Measurements from ENCODE around the gene CARM1.
"Not testable (repeated sequence)": the region's sequence is repeated elsewhere in the genome, so short reads cannot be mapped to it uniquely, and the experiment has no call there.

The CARM1 gene

GRCh38 chr19:10876459-10877240 lies 5.3 kb downstream of the CARM1 start:
- H3K27ac ChIP-seq (ENCODE audit: low read length) = no peak overlapping the region
- no CpG with 5 or more reads among the region's 10 CpGs for WGBS (ENCODE audit: insufficient coverage, insufficient read length)

DNA sequence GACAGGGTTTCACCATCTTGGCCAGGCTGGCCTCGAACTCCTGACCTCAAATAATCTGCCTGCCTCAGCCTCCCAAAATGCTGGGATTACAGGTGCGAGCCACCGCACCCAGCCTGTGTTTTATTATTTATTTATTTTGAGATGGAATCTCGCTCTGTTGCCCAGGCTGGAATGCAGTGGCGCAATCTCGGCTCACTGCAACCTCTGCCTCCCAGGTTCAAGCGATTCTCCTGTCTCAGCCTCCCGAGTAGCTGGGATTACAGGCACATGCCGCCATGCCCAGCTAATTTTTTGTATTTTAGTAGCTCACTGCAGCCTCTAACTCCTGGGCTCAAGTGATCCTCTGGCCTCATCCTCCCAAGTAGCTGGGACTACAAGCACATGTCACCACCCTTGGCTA lies 6.3 kb downstream of the CARM1 start:
- DNase-seq (ENCODE audit: low read depth, low spot score); H3K4me1 ChIP-seq (ENCODE audit: control insufficient read depth, insufficient read depth, low read length); H3K9me3 ChIP-seq (ENCODE audit: control insufficient read depth, insufficient read depth, low read length); H3K27me3 ChIP-seq (ENCODE audit: control insufficient read depth, insufficient read depth, low read length); H3K27ac ChIP-seq (ENCODE audit: low read length); H3K4me3 ChIP-seq (ENCODE audit: low read length); H3K36me3 ChIP-seq (ENCODE audit: control insufficient read depth, insufficient read depth, low read length): not testable (repeated sequence)
- WGBS (ENCODE audit: insufficient coverage, insufficient read length) = no CpG with 5 or more reads among the region's 9 CpGs

More at GRCh38 chr19:10876459-10877240, 5.3 kb downstream of the CARM1 start:
- Histone ChIP-seq H3K36me3 (ENCODE audit: control insufficient read depth, insufficient read depth, low read length) (no peaks in the 10 kb centered on the region), H3K4me1 (ENCODE audit: control insufficient read depth, insufficient read depth, low read length) (peaks cover 7% of the 10 kb centered on the region; the same call in 1 of the 2 replicates), H3K27me3 (ENCODE audit: control insufficient read depth, insufficient read depth, low read length) (no peaks in the 10 kb centered on the region), H3K4me3 (ENCODE audit: low read length) (no peak overlapping the region), H3K9me3 (ENCODE audit: control insufficient read depth, insufficient read depth, low read length) (no peaks in the 10 kb centered on the region)
- DNase-seq (ENCODE audit: low read depth, low spot score) = no peak

DNA sequence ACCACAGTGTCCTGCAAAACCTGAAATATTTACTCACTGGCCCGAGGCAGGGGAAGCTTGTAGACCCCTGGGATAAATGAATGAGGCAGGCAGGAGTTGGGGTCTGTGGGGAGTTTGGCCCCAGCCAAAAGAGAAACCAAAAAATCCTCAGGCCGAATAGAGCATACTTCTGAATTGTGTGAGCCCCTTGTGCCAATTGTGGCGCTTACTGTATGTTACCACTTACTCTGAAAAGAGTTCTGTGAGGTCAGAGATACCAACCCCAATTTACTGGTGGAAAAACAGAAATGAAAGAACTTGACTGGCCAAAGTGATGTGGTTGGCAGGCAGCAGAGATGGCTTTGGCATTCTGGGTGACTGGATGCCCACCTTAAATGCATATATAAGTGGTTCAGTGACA lies 6.9 kb downstream of the CARM1 start:
- WGBS (ENCODE audit: insufficient coverage, insufficient read length) = no CpG with 5 or more reads among the region's 3 CpGs

DNA sequence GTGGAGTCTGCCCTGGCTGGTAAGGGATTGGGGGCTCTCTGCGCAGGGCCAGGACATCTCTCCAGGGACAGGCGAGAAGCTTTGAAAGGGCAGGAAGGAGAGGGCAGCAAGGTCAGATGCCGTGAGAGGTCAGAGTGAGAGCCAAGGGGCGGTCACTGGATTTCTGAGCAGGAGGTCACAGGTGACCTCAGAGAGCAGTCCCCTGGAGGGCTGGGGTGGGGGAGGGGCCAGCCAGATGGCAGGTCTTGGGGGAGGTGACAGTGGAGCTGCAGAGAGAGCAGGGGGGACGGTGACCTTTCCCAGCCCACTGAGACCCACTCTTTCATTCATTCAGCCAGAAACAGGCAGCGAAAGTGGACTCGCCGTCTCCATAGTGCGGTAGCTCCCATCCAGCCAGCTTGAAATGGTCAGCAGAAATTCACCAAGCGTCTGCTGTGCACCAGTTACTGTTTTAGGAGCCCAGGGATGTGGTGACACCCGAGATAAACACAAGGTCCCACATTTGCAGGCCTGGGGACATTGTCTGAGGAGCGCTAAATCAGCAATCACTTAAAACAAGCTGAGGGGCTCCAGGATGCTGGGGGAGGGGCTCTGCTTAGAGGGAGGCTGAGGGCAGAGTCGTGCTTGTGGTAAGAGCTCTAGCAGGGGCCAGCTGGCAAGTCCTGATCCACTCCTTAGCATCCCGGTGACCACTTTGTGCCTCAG lies 10.2 kb downstream of the CARM1 start:
- H3K27ac ChIP-seq (ENCODE audit: low read length) = no peak overlapping the region
- peaks cover 9% of the 10 kb centered on the region; the same call in 1 of the 2 replicates for H3K4me1 ChIP-seq (ENCODE audit: control insufficient read depth, insufficient read depth, low read length)
- DNase-seq (ENCODE audit: low read depth, low spot score) = no peak
- no peak overlapping the region for H3K4me3 ChIP-seq (ENCODE audit: low read length)
- H3K27me3 ChIP-seq (ENCODE audit: control insufficient read depth, insufficient read depth, low read length) = no peaks in the 10 kb centered on the region
- WGBS (ENCODE audit: insufficient coverage, insufficient read length) = no CpG with 5 or more reads among the region's 14 CpGs
- no peaks in the 10 kb centered on the region for H3K9me3 ChIP-seq (ENCODE audit: control insufficient read depth, insufficient read depth, low read length)
- H3K36me3 ChIP-seq (ENCODE audit: control insufficient read depth, insufficient read depth, low read length) = no peaks in the 10 kb centered on the region

More for the DNA sequence above, 6.9 kb downstream of the CARM1 start:
- Histone ChIP-seq H3K27ac (ENCODE audit: low read length) (no peak overlapping the region), H3K4me1 (ENCODE audit: control insufficient read depth, insufficient read depth, low read length) (peaks cover 9% of the 10 kb centered on the region; the same call in 1 of the 2 replicates), H3K36me3 (ENCODE audit: control insufficient read depth, insufficient read depth, low read length) (no peaks in the 10 kb centered on the region), H3K27me3 (ENCODE audit: control insufficient read depth, insufficient read depth, low read length) (no peaks in the 10 kb centered on the region), H3K9me3 (ENCODE audit: control insufficient read depth, insufficient read depth, low read length) (no peaks in the 10 kb centered on the region), H3K4me3 (ENCODE audit: low read length) (no peak overlapping the region)
- no peak for DNase-seq (ENCODE audit: low read depth, low spot score)

DNA sequence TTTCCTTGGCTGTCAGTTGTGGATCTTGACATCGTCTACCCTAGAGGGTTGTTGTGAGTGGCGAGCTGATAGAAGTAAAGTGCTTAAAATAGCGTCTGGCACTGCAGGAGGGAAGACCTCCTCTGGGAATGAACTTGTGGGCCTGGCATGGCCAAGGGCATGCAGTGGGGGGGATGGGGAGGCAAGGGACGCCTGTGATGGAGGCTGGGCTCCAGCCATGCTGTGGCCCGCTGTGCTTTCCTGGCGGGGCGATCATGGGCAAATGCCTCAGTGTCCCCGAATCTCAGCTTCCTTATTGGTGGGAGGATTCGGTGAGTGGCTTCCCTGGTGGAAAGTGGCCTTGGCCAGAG lies 10.7 kb downstream of the CARM1 start:
- WGBS (ENCODE audit: insufficient coverage, insufficient read length) = no CpG with 5 or more reads among the region's 9 CpGs
- Histone ChIP-seq H3K27me3 (ENCODE audit: control insufficient read depth, insufficient read depth, low read length) (no peaks in the 10 kb centered on the region), H3K36me3 (ENCODE audit: control insufficient read depth, insufficient read depth, low read length) (no peaks in the 10 kb centered on the region), H3K4me1 (ENCODE audit: control insufficient read depth, insufficient read depth, low read length) (peaks cover 9% of the 10 kb centered on the region; the same call in 1 of the 2 replicates), H3K27ac (ENCODE audit: low read length) (no peak overlapping the region), H3K9me3 (ENCODE audit: control insufficient read depth, insufficient read depth, low read length) (no peaks in the 10 kb centered on the region), H3K4me3 (ENCODE audit: low read length) (no peak overlapping the region)
- DNase-seq (ENCODE audit: low read depth, low spot score) = no peak

DNA sequence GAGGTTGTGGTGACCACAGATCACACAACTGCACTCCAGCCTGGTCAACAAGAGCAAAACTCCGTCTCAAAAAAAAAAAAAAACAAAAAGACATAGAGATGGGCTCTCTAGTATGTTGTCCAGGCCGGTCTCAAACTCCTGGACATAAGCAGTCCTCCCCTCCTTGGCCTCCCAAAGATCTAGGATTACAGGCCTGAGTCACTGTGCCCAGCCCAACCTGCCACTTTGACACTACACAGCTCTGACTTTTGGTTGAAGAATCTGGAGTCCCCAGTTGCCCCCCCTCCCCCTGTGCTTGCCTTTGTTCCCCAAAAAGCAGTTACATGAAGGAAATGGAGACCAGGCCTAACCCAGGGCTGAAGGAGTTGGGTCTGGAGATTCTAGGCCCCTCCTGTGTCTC lies 12.9 kb downstream of the CARM1 start:
- WGBS (ENCODE audit: insufficient coverage, insufficient read length) = no CpG with 5 or more reads among the region's 2 CpGs
- Histone ChIP-seq H3K27ac (ENCODE audit: low read length) (no peak overlapping the region), H3K36me3 (ENCODE audit: control insufficient read depth, insufficient read depth, low read length) (no peaks in the 10 kb centered on the region)

GRCh38 chr19:10885201-10886169 lies 14.1 kb downstream of the CARM1 start:
- no peak overlapping the region for H3K4me3 ChIP-seq (ENCODE audit: low read length)
- peaks cover 16% of the 10 kb centered on the region for H3K4me1 ChIP-seq (ENCODE audit: control insufficient read depth, insufficient read depth, low read length)
- no peaks in the 10 kb centered on the region for H3K27me3 ChIP-seq (ENCODE audit: control insufficient read depth, insufficient read depth, low read length)
- H3K27ac ChIP-seq (ENCODE audit: low read length) = no peak overlapping the region
- DNase-seq (ENCODE audit: low read depth, low spot score) = no peak
- no CpG with 5 or more reads among the region's 20 CpGs for WGBS (ENCODE audit: insufficient coverage, insufficient read length)
- no peaks in the 10 kb centered on the region for H3K9me3 ChIP-seq (ENCODE audit: control insufficient read depth, insufficient read depth, low read length)
- no peaks in the 10 kb centered on the region for H3K36me3 ChIP-seq (ENCODE audit: control insufficient read depth, insufficient read depth, low read length)

More for the DNA sequence above, 12.9 kb downstream of the CARM1 start:
- Histone ChIP-seq H3K9me3 (ENCODE audit: control insufficient read depth, insufficient read depth, low read length) (no peaks in the 10 kb centered on the region), H3K4me1 (ENCODE audit: control insufficient read depth, insufficient read depth, low read length) (peaks cover 19% of the 10 kb centered on the region), H3K4me3 (ENCODE audit: low read length) (no peak overlapping the region), H3K27me3 (ENCODE audit: control insufficient read depth, insufficient read depth, low read length) (no peaks in the 10 kb centered on the region)
- no peak for DNase-seq (ENCODE audit: low read depth, low spot score)

DNA sequence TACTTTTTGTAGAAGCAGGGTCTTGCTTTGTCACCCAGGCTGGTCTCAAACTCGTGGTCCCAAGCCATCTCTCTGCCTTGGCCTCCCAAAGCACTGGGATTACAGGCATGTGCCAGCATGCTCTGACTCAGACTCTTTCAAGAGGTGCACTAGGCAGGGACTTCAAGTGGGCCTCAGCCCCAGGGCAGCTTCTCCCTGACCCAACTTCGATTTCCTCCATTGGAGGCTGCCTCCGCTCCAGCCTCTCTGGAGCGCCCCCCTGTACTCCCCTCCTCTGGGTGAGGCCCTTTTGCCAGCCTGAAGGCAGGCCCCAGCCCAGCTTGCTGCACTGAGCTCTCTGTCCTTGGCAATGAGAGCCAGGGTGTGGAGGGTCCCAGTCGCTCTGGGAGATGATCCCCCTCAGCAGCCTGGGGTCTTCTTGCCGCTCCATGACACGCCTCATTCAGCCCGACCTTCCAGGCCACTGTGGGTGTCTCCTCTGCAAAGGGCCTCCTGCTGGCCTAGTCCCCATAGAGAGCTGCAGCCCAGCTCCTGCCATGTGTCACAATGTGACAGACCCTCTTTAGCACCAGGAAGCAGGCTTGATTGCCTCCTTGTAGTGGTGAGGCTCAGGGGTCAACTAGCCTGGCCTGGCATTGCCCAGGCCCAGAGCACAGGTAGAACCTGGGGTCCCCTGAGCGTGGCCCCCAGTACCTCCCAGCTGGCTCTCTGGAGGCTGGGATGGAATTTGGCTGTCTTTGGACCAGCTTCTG lies 16.4 kb downstream of the CARM1 start:
- Histone ChIP-seq H3K4me1 (ENCODE audit: control insufficient read depth, insufficient read depth, low read length) (peaks cover 17% of the 10 kb centered on the region), H3K27ac (ENCODE audit: low read length) (no peak overlapping the region), H3K36me3 (ENCODE audit: control insufficient read depth, insufficient read depth, low read length) (no peaks in the 10 kb centered on the region), H3K27me3 (ENCODE audit: control insufficient read depth, insufficient read depth, low read length) (no peaks in the 10 kb centered on the region), H3K4me3 (ENCODE audit: low read length) (no peak overlapping the region), H3K9me3 (ENCODE audit: control insufficient read depth, insufficient read depth, low read length) (no peaks in the 10 kb centered on the region)
- whole genome bisulfite sequencing (ENCODE audit: insufficient coverage, insufficient read length) = no CpG with 5 or more reads among the region's 9 CpGs
- DNase-seq (ENCODE audit: low read depth, low spot score) = no peak

DNA sequence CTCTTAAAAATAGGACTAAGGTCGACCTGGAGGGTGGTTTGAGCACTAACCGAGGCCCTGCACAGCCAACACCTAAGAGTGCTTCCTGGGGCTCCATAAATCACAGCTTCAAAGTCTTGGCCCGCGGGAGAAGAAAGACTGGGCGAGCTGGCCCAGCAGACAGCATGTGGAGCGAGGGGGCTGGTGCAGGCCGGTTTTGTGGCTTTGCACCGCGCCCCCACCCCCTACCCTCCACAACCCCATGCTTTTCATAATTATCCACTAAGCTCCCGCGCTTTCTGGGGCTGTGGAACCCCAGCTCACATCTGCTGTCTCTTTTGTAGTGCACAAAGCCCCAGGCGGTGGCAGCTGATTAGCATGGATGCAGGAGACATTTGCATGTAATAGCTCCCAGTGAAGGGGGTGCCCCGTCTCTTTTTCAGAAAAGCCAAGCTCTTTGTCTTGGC lies 17.1 kb downstream of the CARM1 start:
- WGBS (ENCODE audit: insufficient coverage, insufficient read length) = no CpG with 5 or more reads among the region's 13 CpGs
- Histone ChIP-seq H3K4me3 (ENCODE audit: low read length) (no peak overlapping the region), H3K9me3 (ENCODE audit: control insufficient read depth, insufficient read depth, low read length) (no peaks in the 10 kb centered on the region), H3K27me3 (ENCODE audit: control insufficient read depth, insufficient read depth, low read length) (no peaks in the 10 kb centered on the region), H3K36me3 (ENCODE audit: control insufficient read depth, insufficient read depth, low read length) (no peaks in the 10 kb centered on the region), H3K4me1 (ENCODE audit: control insufficient read depth, insufficient read depth, low read length) (peaks cover 17% of the 10 kb centered on the region), H3K27ac (ENCODE audit: low read length) (no peak overlapping the region)
- no peak for DNase-seq (ENCODE audit: low read depth, low spot score)
